MM.1S (cell line): Measurements from ENCODE around the gene NFILZ.

ENCODE experiments used
- EZH2 ChIP-seq: fragments of 300-600 bp; sonication (generic); optimal IDR thresholded peaks from 2 replicates; pipeline ENCODE3; 2017; ENCODE audit warnings: low read depth, mild to moderate bottlenecking, antibody characterized with exemption, low read length, mixed read lengths
- TF ChIP-seq, protein P1 (sequence below): fragments of 300-600 bp; sonication (generic); IDR thresholded peaks from 2 replicates; pipeline ENCODE4 v1.5.1; 2016; ENCODE audit warnings: antibody characterized with exemption, low read length, mixed read lengths

DNA sequence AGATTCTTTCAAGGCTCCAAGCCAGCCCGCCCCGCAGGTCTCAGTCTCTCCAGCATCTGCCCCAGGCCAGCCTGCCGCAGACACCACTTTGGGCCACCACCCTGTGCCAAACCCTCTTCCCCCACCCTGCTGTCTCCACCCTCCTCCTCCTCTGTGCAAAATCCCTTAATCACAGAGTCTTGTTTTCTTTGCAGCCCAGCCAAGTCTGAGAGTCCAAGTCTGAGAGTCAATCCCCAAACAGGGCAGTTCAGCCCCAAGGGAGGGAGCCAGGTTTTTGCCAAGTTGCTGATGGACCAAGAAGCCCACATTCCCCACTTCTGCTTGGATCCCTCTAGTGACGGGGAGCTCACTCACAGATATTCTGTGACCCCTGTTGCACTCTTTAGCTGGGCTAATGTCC, 23.0 kb upstream of the NFILZ start:
- TF ChIP-seq, protein P1, sequence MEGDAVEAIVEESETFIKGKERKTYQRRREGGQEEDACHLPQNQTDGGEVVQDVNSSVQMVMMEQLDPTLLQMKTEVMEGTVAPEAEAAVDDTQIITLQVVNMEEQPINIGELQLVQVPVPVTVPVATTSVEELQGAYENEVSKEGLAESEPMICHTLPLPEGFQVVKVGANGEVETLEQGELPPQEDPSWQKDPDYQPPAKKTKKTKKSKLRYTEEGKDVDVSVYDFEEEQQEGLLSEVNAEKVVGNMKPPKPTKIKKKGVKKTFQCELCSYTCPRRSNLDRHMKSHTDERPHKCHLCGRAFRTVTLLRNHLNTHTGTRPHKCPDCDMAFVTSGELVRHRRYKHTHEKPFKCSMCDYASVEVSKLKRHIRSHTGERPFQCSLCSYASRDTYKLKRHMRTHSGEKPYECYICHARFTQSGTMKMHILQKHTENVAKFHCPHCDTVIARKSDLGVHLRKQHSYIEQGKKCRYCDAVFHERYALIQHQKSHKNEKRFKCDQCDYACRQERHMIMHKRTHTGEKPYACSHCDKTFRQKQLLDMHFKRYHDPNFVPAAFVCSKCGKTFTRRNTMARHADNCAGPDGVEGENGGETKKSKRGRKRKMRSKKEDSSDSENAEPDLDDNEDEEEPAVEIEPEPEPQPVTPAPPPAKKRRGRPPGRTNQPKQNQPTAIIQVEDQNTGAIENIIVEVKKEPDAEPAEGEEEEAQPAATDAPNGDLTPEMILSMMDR = no peak
- no peak for TF ChIP-seq EZH2
